Sigmoid colon (tissue), 7 donors: ENCODE measurements around the gene ARHGEF38. TPM values are rescaled to one million over a fixed set of nuclear protein-coding genes. Genes with fewer than 3 reads are reported as not detected.

Source experiments
- DNase-seq: peaks from one replicate; pipeline ENCODE4 v3.0.0-alpha.2; 2019
- H3K27ac ChIP-seq, 4 donors: fragments of 200-600 bp; sonication (generic); one replicate each; pipeline ENCODE4 v1.5.1; 2016 to 2019; ENCODE audit warnings: mild to moderate bottlenecking in 1 of 4
- H3K27me3 ChIP-seq, 3 donors: fragments of 200-600 bp; sonication (generic); one replicate each; pipeline ENCODE4 v1.5.1; 2019; ENCODE audit warnings: mild to moderate bottlenecking in 1 of 3
- H3K36me3 ChIP-seq, 4 donors: fragments of 200-600 bp; sonication (generic); one replicate each; pipeline ENCODE4 v1.5.1; 2016 to 2019
- H3K4me1 ChIP-seq, 4 donors: fragments of 200-600 bp; sonication (generic); one replicate each; pipeline ENCODE4 v1.5.1; 2017 to 2019
- H3K4me3 ChIP-seq, 4 donors: fragments of 200-600 bp; sonication (generic); one replicate each; pipeline ENCODE4 v1.5.1; 2017 to 2019; ENCODE audit warnings: mild to moderate bottlenecking in 2 of 4, moderate library complexity in 1 of 4
- H3K9me3 ChIP-seq, 4 donors: fragments of 200-600 bp in 3 of 4; sonication (generic) in 3 of 4; one replicate each; pipeline versions ENCODE4 v1.5.1 to v1.6.1; 2013 to 2019
- EP300 ChIP-seq, 4 donors: sonication (generic); formaldehyde crosslinking; IDR thresholded peaks; one replicate each; pipeline ENCODE4 v1.6.1; 2017; ENCODE audit warnings: antibody characterized with exemption in 4 of 4
- POLR2A ChIP-seq, 2 donors: fragments of 450-650 bp; IDR thresholded peaks; one replicate each; pipeline ENCODE4 v1.6.1; 2016; ENCODE audit warnings: antibody characterized with exemption in 2 of 2, mild to moderate bottlenecking in 2 of 2, moderate library complexity in 2 of 2
- POLR2AphosphoS5 ChIP-seq, 4 donors: sonication (generic); formaldehyde crosslinking; IDR thresholded peaks; one replicate each; pipeline ENCODE4 v1.6.1; 2017; ENCODE audit warnings: antibody characterized with exemption in 4 of 4
- WGBS, 2 donors: extraction: QIAGEN DNeasy Blood & Tissue Kit; methylation state at CpG; one replicate each; pipeline ENCODE4 v1.1.7; 2013; 5-methylcytosine and 5-hydroxymethylcytosine counted together
- intact Hi-C: fragments of 100-400 bp; cut with DNase I; formaldehyde crosslinking; loops from one replicate; pipeline ENCODE4 v1.15.1; 2023
- polyA plus RNA-seq, 3 donors: library from polyadenylated mRNA; stranded (reverse); fragments of 200-250 nt; gene quantifications; one replicate each; pipeline ENCODE4 v1.2.3, GENCODE V29; 2013
- total RNA-seq, 4 donors: library from RNA; depleted of rRNA; stranded (reverse); fragments of >200 nt; gene quantifications; one replicate each; pipeline ENCODE4 v1.1.0, GENCODE V29; 2016
- TF ChIP-seq, protein P1 (sequence below), 4 experiments: fragments of 450-650 bp in 3 of 4; fragments of 200-600 bp in 1 of 4; IDR thresholded peaks; one replicate each; pipeline ENCODE4 v1.5.1; 2016 to 2019; ENCODE audit warnings: antibody characterized with exemption in 4 of 4, mild to moderate bottlenecking in 3 of 4, moderate library complexity in 2 of 4
- donor health status: healthy with polysubstance abuse.
- donor health status: Bipolar disorder and iron deficiency.
- donor health status: healthy.

Gene ARHGEF38
- total and polyA plus RNA-seq, 7 donors: 1.2 to 1.9 (median 1.8) TPM; not detected in 4

DNA sequence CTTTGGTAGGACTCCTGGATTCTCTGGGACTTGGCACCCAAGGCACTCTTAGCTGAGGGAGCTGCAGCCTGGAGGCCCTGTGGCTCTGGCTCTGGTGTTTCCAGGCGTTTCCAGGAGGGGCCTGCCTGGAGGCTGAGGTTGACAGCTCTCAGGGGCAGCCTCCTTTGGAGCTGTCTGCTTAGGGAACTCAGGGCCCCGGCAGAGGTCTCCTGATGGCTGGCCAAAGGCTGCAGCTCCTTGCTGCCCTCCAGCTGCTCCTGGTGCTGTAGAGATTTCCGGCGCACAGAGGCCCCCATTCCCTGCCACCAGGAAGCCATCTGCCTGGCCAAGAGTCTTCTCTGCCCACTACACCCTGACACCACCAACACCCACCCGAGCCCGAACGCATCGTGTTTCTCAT lies 25.3 kb upstream of the ARHGEF38 start:
- H3K9me3 ChIP-seq: no peaks in the 10 kb centered on the region
- H3K27me3 ChIP-seq: no peaks in the 10 kb centered on the region
- no peak overlapping the region for H3K27ac ChIP-seq
- 92 to 96% methylated on average over 8 of the region's 8 CpGs for WGBS, 2 donors
- DNase-seq: no peak
- no peak overlapping the region for H3K4me3 ChIP-seq
- no peak for TF ChIP-seq EP300 (IDR thresholded peaks at IDR 0.05)
- TF ChIP-seq, protein P1, sequence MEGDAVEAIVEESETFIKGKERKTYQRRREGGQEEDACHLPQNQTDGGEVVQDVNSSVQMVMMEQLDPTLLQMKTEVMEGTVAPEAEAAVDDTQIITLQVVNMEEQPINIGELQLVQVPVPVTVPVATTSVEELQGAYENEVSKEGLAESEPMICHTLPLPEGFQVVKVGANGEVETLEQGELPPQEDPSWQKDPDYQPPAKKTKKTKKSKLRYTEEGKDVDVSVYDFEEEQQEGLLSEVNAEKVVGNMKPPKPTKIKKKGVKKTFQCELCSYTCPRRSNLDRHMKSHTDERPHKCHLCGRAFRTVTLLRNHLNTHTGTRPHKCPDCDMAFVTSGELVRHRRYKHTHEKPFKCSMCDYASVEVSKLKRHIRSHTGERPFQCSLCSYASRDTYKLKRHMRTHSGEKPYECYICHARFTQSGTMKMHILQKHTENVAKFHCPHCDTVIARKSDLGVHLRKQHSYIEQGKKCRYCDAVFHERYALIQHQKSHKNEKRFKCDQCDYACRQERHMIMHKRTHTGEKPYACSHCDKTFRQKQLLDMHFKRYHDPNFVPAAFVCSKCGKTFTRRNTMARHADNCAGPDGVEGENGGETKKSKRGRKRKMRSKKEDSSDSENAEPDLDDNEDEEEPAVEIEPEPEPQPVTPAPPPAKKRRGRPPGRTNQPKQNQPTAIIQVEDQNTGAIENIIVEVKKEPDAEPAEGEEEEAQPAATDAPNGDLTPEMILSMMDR (IDR thresholded peaks at IDR 0.05): no peak
- no peak for TF ChIP-seq POLR2A (IDR thresholded peaks at IDR 0.05)
- TF ChIP-seq POLR2AphosphoS5 (IDR thresholded peaks at IDR 0.05): no peak
- intact Hi-C loops: loop anchor here (10.0 kb wide), 1 partner anchor 138 kb away; no protein-coding TSS in a partner anchor
- H3K4me1 ChIP-seq: no peaks in the 10 kb centered on the region
- no peaks in the 10 kb centered on the region for H3K36me3 ChIP-seq

DNA sequence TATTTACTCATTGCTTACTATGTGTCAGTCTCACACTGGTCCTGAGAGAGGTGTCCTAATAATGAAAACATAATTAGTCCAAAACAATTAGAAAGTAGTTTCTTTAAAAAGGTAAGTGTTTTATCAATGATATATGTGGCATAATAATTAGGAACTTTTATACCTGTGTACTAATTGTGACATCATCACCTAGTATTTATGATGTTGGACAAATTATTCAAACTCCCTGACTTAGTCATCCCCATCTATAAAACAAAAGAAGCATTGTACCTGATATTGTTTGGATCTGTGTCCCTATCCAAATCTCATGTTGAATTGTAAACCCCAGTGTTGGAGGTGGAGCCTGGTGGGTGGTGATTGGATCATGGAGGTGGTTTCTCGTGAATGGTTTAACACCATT lies 15.8 kb upstream of the ARHGEF38 start:
- H3K36me3 ChIP-seq: no peaks in the 10 kb centered on the region
- H3K27me3 ChIP-seq: no peaks in the 10 kb centered on the region
- no peak overlapping the region for H3K27ac ChIP-seq
- intact Hi-C loops: no loop called here
- H3K9me3 ChIP-seq: no peaks in the 10 kb centered on the region
- WGBS, 2 donors: 92 to 93% methylated on average over 1 of the region's 1 CpG
- no peak overlapping the region for H3K4me3 ChIP-seq
- TF ChIP-seq POLR2A (IDR thresholded peaks at IDR 0.05): no peak
- DNase-seq: no peak
- H3K4me1 ChIP-seq: no peaks in the 10 kb centered on the region

DNA sequence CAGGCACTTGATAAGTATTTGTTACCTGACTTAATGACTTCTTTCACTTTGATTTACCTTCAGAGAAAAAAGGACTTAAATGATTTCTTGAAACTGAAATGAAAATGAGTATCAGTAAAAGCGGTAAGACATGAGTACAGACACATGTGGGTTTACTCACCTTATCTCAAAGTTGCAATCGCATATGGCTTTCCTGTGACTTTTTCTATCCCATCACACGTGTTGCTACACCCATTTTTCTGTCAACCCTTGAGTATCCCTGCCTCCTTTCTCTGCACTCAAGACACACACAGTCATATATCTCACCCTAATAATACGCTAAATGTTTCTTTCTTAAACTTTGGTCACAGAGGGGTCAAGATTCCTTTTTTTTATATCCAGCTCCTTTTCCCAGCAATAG lies 11.0 kb upstream of the ARHGEF38 start:
- no peak overlapping the region for H3K27ac ChIP-seq
- no peak for DNase-seq
- H3K36me3 ChIP-seq: no peaks in the 10 kb centered on the region
- 39% methylated on average over 4 of the region's 4 CpGs for WGBS, 2 donors
- TF ChIP-seq POLR2A (IDR thresholded peaks at IDR 0.05) (no peak), EP300 (IDR thresholded peaks at IDR 0.05) (no peak), POLR2AphosphoS5 (IDR thresholded peaks at IDR 0.05) (no peak)
- TF ChIP-seq, protein P1 (IDR thresholded peaks at IDR 0.05): no peak
- H3K4me1 ChIP-seq: no peaks in the 10 kb centered on the region
- no peaks in the 10 kb centered on the region for H3K27me3 ChIP-seq
- no peaks in the 10 kb centered on the region for H3K9me3 ChIP-seq
- intact Hi-C loops: no loop called here
- no peak overlapping the region for H3K4me3 ChIP-seq

DNA sequence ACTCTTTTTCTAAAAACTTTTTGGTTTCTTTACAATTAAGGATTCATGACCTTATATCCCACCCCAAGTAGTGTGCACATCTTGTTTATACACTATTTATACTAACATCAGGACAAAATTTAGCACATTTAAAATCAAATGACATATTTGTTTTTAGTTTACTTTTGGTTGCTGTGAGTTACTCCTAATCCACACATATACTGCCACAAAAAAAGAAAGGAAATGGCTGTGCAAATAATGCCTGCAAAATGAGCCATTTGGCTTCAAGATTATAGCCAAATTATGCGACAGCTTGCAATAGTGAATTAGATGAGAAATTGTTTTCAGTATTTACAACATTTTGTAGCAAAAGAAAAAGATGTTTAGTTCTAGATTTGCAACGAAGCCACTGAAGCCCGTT lies 10.4 kb upstream of the ARHGEF38 start:
- TF ChIP-seq EP300 (IDR thresholded peaks at IDR 0.05) (no peak), POLR2A (IDR thresholded peaks at IDR 0.05) (no peak), POLR2AphosphoS5 (IDR thresholded peaks at IDR 0.05) (no peak)
- WGBS, 2 donors: 27 to 50% methylated on average over 3 of the region's 3 CpGs
- no peaks in the 10 kb centered on the region for H3K4me1 ChIP-seq
- intact Hi-C loops: no loop called here
- no peak overlapping the region for H3K27ac ChIP-seq
- no peak overlapping the region for H3K4me3 ChIP-seq
- no peaks in the 10 kb centered on the region for H3K27me3 ChIP-seq
- H3K36me3 ChIP-seq: no peaks in the 10 kb centered on the region
- no peak for DNase-seq
- H3K9me3 ChIP-seq: no peaks in the 10 kb centered on the region

DNA sequence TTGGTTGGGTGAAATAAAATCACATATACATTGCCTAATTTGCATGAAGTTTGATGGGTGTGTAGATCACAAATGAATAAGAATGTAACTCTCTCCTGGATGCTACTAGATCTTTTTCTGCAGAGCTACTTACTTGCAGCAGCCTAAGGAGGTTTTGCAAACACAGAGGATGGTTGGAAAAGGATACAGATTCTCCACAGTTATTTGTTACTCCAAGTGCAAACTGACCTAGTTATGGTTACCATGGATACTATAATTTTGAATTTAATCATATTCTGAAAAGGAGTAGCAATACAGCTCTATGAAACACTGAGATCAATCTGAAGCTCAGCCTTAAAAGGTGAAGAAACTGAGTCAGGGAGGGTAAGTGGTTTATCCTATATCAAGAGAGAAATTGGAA lies 9.1 kb upstream of the ARHGEF38 start:
- intact Hi-C loops: no loop called here
- H3K4me1 ChIP-seq: no peaks in the 10 kb centered on the region
- no peaks in the 10 kb centered on the region for H3K27me3 ChIP-seq
- no peak overlapping the region for H3K27ac ChIP-seq
- TF ChIP-seq EP300 (IDR thresholded peaks at IDR 0.05) (no peak), POLR2A (IDR thresholded peaks at IDR 0.05) (no peak), POLR2AphosphoS5 (IDR thresholded peaks at IDR 0.05) (no peak)
- TF ChIP-seq, protein P1 (IDR thresholded peaks at IDR 0.05): no peak
- no peaks in the 10 kb centered on the region for H3K9me3 ChIP-seq
- no peak overlapping the region for H3K4me3 ChIP-seq
- H3K36me3 ChIP-seq: no peaks in the 10 kb centered on the region
- DNase-seq: no peak

DNA sequence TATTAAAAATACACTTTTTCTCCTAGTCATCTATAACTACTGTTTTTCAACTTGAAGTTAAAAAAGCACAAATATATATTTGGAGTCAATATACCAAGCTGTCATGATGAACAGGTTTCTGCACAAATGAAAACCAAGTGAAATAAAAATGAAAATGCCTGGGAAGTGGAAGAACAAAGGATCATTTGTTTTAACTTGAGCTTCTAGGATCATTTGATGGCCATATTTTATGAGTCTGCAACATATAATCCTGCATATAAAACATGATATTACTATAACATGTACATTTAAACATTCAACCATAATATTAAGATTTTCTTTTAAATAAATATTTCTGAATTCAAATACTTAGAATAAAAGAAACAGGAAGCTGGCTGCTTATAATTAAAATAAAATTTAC lies 8.5 kb upstream of the ARHGEF38 start:
- intact Hi-C loops: no loop called here
- no peaks in the 10 kb centered on the region for H3K36me3 ChIP-seq

More for the DNA sequence above, 8.5 kb upstream of the ARHGEF38 start:
- Histone ChIP-seq H3K4me3 (no peak overlapping the region), H3K4me1 (no peaks in the 10 kb centered on the region), H3K27ac (no peak overlapping the region), H3K9me3 (no peaks in the 10 kb centered on the region), H3K27me3 (no peaks in the 10 kb centered on the region)
- DNase-seq: no peak
- no peak for TF ChIP-seq POLR2AphosphoS5 (IDR thresholded peaks at IDR 0.05)
- TF ChIP-seq EP300 (IDR thresholded peaks at IDR 0.05): no peak
- no peak for TF ChIP-seq POLR2A (IDR thresholded peaks at IDR 0.05)
- TF ChIP-seq, protein P1 (IDR thresholded peaks at IDR 0.05): no peak
